ENCODE data around the gene AGRN.

AGRN gene

DNA sequence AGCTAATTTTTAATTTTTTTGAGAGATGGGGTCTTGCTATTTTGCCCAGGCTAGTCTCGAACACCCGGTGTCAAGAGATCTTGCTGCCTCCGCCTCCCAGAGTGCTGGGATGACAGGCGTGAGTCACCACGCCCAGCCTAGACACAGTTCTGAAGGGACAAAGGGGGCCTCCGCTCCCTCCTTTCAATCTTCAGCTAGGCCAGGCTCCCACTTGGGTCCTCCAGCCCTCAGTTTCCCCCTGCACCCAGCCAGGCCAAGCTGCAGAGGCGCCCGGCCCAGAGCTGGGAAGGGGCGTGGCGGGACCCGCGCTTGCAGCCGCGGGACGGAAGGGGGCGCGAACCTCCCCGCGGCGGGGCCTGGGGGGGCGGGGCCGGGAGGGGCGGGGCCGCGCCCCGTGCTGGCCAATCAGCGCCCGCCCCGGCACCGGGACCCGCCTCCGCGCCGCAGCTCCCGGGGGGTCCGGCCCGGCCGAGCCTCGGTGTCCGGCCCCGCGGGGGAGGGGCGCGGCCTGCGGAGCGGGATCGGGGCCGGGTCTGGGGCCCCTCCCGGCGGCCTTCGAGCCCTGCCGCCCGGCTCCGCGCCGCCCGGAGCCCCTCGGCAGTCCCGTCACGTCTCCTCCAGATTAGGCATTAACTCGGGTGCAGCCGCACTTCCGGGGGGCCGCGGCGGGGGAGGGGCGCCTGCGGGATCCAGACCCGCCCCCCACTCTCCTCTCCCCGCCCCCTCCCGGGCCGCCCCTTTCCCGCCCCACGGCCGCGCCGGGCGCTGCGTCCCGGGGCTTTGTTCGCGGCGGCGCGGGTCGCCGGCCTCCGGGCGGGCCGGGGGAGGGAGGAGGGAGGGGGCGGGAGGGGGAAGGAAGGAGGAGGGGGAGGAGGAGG is 559 bp upstream of the AGRN start:
- Histone ChIP-seq H3K4me3 (ENCODE audit: low read depth in 1 of 5, low read length in 5 of 5) (peak overlapping the region; percentile 36 to 62 (median 44)), H3K27me3 (ENCODE audit: control insufficient read depth in 5 of 5, insufficient read depth in 4 of 5, low read length in 5 of 5) (peaks cover 0 to 10% (median 7%) of the 10 kb centered on the region in 5 donors), H3K4me1 (ENCODE audit: control insufficient read depth in 5 of 5, insufficient read depth in 5 of 5, low read length in 5 of 5) (peaks cover 0 to 21% (median 19%) of the 10 kb centered on the region in 5 donors), H3K9ac (ENCODE audit: low read length in 5 of 5) (no peak overlapping the region), H3K27ac (ENCODE audit: low read depth, low read length) (no peak overlapping the region), H3K9me3 (ENCODE audit: control insufficient read depth in 5 of 5, low read length in 5 of 5) (no peaks in the 10 kb centered on the region), H3K36me3 (ENCODE audit: control insufficient read depth in 5 of 5, insufficient read depth in 5 of 5, low read length in 5 of 5) (no peaks in the 10 kb centered on the region)

DNA sequence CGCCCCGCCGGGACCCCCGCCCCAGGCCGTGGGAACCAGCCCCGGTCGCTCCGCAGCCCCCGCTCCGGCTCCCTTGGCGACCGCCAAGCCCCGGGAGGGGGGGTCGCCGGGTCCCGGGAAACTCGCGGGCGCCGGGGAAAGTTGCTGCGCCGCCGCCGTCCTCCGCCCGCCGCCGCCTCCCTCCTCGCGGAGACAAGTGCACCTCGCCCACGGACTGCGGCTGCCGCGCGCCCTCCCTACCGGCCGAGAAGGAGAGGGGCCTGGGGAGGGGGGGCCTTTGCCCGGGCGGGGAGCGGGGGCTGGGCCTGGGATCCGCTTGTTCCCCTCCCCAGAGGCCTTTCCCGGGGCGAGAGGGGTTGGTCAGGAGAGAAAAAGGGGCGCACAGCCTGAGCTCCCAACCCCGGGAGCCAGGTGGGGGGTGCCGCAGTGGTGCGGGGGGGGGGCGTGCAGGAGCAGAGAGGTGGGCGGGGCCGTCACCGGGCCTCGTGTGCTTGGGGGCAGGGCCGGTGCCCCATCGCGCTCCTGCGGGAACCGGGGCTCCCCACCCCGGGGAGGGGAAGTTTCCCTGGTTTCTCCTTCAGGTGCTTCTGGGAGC is 592 bp downstream of the AGRN start:
- H3K4me3 ChIP-seq (ENCODE audit: low read depth in 1 of 5, low read length in 5 of 5), result peak overlapping the region in 3 of 5 donors; percentile 69 to 72 (median 71)
- peak overlapping the region in 1 of 5 donors; percentile 46 for H3K9ac ChIP-seq (ENCODE audit: low read length in 5 of 5)
- no peak overlapping the region for H3K27ac ChIP-seq (ENCODE audit: low read depth, low read length)
- H3K4me1 ChIP-seq (ENCODE audit: control insufficient read depth in 5 of 5, insufficient read depth in 5 of 5, low read length in 5 of 5), result peaks cover 0 to 20% (median 13%) of the 10 kb centered on the region in 5 donors
- no peaks in the 10 kb centered on the region for H3K9me3 ChIP-seq (ENCODE audit: control insufficient read depth in 5 of 5, low read length in 5 of 5)
- H3K27me3 ChIP-seq (ENCODE audit: control insufficient read depth in 5 of 5, insufficient read depth in 4 of 5, low read length in 5 of 5), result peaks cover 2 to 10% (median 8%) of the 10 kb centered on the region in 5 donors
- H3K36me3 ChIP-seq (ENCODE audit: control insufficient read depth in 5 of 5, insufficient read depth in 5 of 5, low read length in 5 of 5), result no peaks in the 10 kb centered on the region

DNA sequence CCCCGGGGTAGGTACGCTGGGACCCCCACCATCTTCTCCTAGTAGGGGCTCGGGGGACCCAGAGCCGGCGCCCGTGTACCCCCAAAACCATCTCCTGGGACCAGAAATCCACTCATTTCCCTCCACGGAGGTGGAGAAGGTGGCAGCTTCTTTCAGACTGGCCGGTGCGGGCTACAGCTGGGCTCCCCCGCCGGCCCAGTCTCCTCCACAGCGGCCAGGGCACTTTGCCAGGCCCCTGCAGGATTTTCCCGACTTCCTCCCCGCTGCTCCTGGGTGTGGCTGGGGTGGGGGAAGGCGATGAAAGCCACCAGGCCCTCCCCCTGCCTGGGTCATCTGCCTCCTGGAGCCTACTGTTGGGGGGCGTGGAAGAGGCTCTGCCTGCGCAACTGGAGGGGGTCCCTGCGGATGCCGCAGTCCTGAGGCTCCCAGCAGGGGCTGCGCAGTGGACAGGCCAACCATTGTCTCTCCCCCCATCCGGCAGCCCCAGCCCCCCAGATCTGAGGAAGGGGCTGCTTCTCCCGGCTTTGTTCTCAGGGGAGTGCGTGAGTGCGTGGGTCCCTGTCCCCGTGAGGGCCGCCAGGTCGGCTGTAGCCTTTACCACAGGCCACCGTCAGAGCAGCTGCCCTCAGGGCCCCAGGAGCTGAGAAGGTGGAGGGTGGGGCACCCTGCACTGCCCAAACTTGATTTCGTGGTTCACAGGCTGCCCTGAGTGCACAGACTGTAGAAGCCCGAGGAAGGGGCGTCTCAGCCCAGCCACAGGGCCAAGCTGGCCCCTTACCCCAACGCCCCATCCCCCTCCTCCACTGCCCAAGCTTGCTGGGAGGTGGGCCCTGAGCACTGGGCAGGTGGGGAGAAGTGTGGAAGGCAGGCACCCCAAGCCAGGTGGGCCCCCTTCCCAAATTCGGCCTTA is 1.3 kb downstream of the AGRN start:
- no peaks in the 10 kb centered on the region for H3K9me3 ChIP-seq (ENCODE audit: control insufficient read depth in 5 of 5, low read length in 5 of 5)
- peaks cover 0 to 20% (median 13%) of the 10 kb centered on the region in 5 donors for H3K4me1 ChIP-seq (ENCODE audit: control insufficient read depth in 5 of 5, insufficient read depth in 5 of 5, low read length in 5 of 5)
- no peaks in the 10 kb centered on the region for H3K36me3 ChIP-seq (ENCODE audit: control insufficient read depth in 5 of 5, insufficient read depth in 5 of 5, low read length in 5 of 5)
- no peak overlapping the region for H3K27ac ChIP-seq (ENCODE audit: low read depth, low read length)
- peaks cover 2 to 10% (median 8%) of the 10 kb centered on the region in 5 donors for H3K27me3 ChIP-seq (ENCODE audit: control insufficient read depth in 5 of 5, insufficient read depth in 4 of 5, low read length in 5 of 5)
- no peak overlapping the region for H3K9ac ChIP-seq (ENCODE audit: low read length in 5 of 5)
- peak overlapping the region in 3 of 5 donors; percentile 26 to 47 (median 28) for H3K4me3 ChIP-seq (ENCODE audit: low read depth in 1 of 5, low read length in 5 of 5)

- H3K9ac ChIP-seq (ENCODE audit: low read length in 5 of 5), result no peak overlapping the region
- H3K4me3 ChIP-seq (ENCODE audit: low read depth in 1 of 5, low read length in 5 of 5), result no peak overlapping the region
- peaks cover 0 to 20% (median 13%) of the 10 kb centered on the region in 5 donors for H3K4me1 ChIP-seq (ENCODE audit: control insufficient read depth in 5 of 5, insufficient read depth in 5 of 5, low read length in 5 of 5)
- no peaks in the 10 kb centered on the region for H3K36me3 ChIP-seq (ENCODE audit: control insufficient read depth in 5 of 5, insufficient read depth in 5 of 5, low read length in 5 of 5)
- H3K9me3 ChIP-seq (ENCODE audit: control insufficient read depth in 5 of 5, low read length in 5 of 5), result no peaks in the 10 kb centered on the region
- H3K27me3 ChIP-seq (ENCODE audit: control insufficient read depth in 5 of 5, insufficient read depth in 4 of 5, low read length in 5 of 5), result peaks cover 2 to 10% (median 8%) of the 10 kb centered on the region in 5 donors
- no peak overlapping the region for H3K27ac ChIP-seq (ENCODE audit: low read depth, low read length)
These were observed 2.0 kb downstream of the AGRN start for GRCh38 chr1:1021920-1022259.

- H3K9me3 ChIP-seq (ENCODE audit: control insufficient read depth in 5 of 5, low read length in 5 of 5), result no peaks in the 10 kb centered on the region
- no peak overlapping the region for H3K9ac ChIP-seq (ENCODE audit: low read length in 5 of 5)
- no peak overlapping the region for H3K4me3 ChIP-seq (ENCODE audit: low read depth in 1 of 5, low read length in 5 of 5)
- H3K27me3 ChIP-seq (ENCODE audit: control insufficient read depth in 5 of 5, insufficient read depth in 4 of 5, low read length in 5 of 5), result peaks cover 4 to 13% (median 8%) of the 10 kb centered on the region in 5 donors
- H3K36me3 ChIP-seq (ENCODE audit: control insufficient read depth in 5 of 5, insufficient read depth in 5 of 5, low read length in 5 of 5), result no peaks in the 10 kb centered on the region
- H3K27ac ChIP-seq (ENCODE audit: low read depth, low read length), result no peak overlapping the region
- H3K4me1 ChIP-seq (ENCODE audit: control insufficient read depth in 5 of 5, insufficient read depth in 5 of 5, low read length in 5 of 5), result peaks cover 0 to 20% (median 13%) of the 10 kb centered on the region in 5 donors
These were observed 2.5 kb downstream of the AGRN start for GRCh38 chr1:1022302-1023009.

GRCh38 chr1:1023700-1024099 is 3.8 kb downstream of the AGRN start:
- Histone ChIP-seq H3K4me1 (ENCODE audit: control insufficient read depth in 5 of 5, insufficient read depth in 5 of 5, low read length in 5 of 5) (peaks cover 0 to 20% (median 13%) of the 10 kb centered on the region in 5 donors), H3K9ac (ENCODE audit: low read length in 5 of 5) (no peak overlapping the region), H3K27ac (ENCODE audit: low read depth, low read length) (no peak overlapping the region)

DNA sequence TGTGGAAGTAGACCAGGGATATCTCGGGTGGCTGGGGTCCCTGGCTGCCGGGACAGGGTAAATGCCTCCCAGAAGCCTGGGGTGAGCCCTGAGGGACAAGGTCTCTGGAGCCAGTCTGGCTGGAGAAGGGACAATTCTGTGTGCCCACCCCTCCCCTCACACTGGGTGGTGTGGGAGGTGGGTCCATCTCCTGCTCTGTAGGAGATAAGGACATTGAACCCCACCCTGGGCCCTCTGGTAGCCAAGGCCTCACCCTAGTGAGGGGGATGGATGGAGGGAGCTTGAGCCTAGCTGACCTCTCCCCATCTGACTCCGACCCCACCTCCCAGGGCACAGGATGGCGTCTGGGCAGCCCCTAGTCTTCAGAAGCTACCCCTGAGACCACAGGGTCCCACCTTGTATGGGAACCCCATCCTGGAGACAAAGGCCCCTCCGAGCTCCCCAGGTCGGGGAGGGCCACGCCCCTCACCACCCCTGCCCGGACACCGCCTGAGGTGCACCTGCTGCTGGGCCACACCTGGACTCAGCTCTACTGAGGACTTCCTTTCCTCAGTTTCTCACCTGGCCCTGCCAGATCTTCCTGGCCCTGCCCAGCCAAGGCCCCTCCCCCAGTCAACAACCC is 4.3 kb downstream of the AGRN start:
- peaks cover 4 to 13% (median 10%) of the 10 kb centered on the region in 5 donors for H3K27me3 ChIP-seq (ENCODE audit: control insufficient read depth in 5 of 5, insufficient read depth in 4 of 5, low read length in 5 of 5)
- no peak overlapping the region for H3K9ac ChIP-seq (ENCODE audit: low read length in 5 of 5)
- H3K36me3 ChIP-seq (ENCODE audit: control insufficient read depth in 5 of 5, insufficient read depth in 5 of 5, low read length in 5 of 5), result no peaks in the 10 kb centered on the region
- no peak overlapping the region for H3K27ac ChIP-seq (ENCODE audit: low read depth, low read length)
- no peaks in the 10 kb centered on the region for H3K9me3 ChIP-seq (ENCODE audit: control insufficient read depth in 5 of 5, low read length in 5 of 5)
- H3K4me1 ChIP-seq (ENCODE audit: control insufficient read depth in 5 of 5, insufficient read depth in 5 of 5, low read length in 5 of 5), result peaks cover 0 to 18% (median 9%) of the 10 kb centered on the region in 5 donors
- H3K4me3 ChIP-seq (ENCODE audit: low read depth in 1 of 5, low read length in 5 of 5), result no peak overlapping the region

More at GRCh38 chr1:1023700-1024099, 3.8 kb downstream of the AGRN start:
- Histone ChIP-seq H3K4me3 (ENCODE audit: low read depth in 1 of 5, low read length in 5 of 5) (no peak overlapping the region), H3K36me3 (ENCODE audit: control insufficient read depth in 5 of 5, insufficient read depth in 5 of 5, low read length in 5 of 5) (no peaks in the 10 kb centered on the region), H3K9me3 (ENCODE audit: control insufficient read depth in 5 of 5, low read length in 5 of 5) (no peaks in the 10 kb centered on the region), H3K27me3 (ENCODE audit: control insufficient read depth in 5 of 5, insufficient read depth in 4 of 5, low read length in 5 of 5) (peaks cover 4 to 13% (median 10%) of the 10 kb centered on the region in 5 donors)

- peaks cover 4 to 19% (median 12%) of the 10 kb centered on the region in 5 donors for H3K27me3 ChIP-seq (ENCODE audit: control insufficient read depth in 5 of 5, insufficient read depth in 4 of 5, low read length in 5 of 5)
- H3K4me1 ChIP-seq (ENCODE audit: control insufficient read depth in 5 of 5, insufficient read depth in 5 of 5, low read length in 5 of 5), result peaks cover 0 to 18% (median 9%) of the 10 kb centered on the region in 5 donors
- H3K9ac ChIP-seq (ENCODE audit: low read length in 5 of 5), result no peak overlapping the region
- no peak overlapping the region for H3K4me3 ChIP-seq (ENCODE audit: low read depth in 1 of 5, low read length in 5 of 5)
- H3K36me3 ChIP-seq (ENCODE audit: control insufficient read depth in 5 of 5, insufficient read depth in 5 of 5, low read length in 5 of 5), result no peaks in the 10 kb centered on the region
- H3K27ac ChIP-seq (ENCODE audit: low read depth, low read length), result no peak overlapping the region
- H3K9me3 ChIP-seq (ENCODE audit: control insufficient read depth in 5 of 5, low read length in 5 of 5), result no peaks in the 10 kb centered on the region
These were observed 5.1 kb downstream of the AGRN start for GRCh38 chr1:1024771-1025699.

Measured in subcutaneous abdominal adipose tissue (tissue), 5 donors.